Neural cell (in vitro differentiated cells): ENCODE results near the gene ZAP70. TPM values are rescaled to one million over a fixed set of nuclear protein-coding genes. Genes with fewer than 3 reads are reported as not detected.

Experiments
- H2AFZ ChIP-seq: fragments of 200-600, 300-800 bp; sonication (generic), shearing (Covaris generic); 2 replicates; pipeline ENCODE4 v1.6.0; 2014; ENCODE audit warnings: low read depth, mild to moderate bottlenecking, antibody characterized with exemption, low read length, moderate library complexity
- H3F3A ChIP-seq: fragments of 200-600 bp; shearing (Covaris generic); 2 replicates; pipeline ENCODE4 v1.6.1; 2016; ENCODE audit warnings: mild to moderate bottlenecking, moderate library complexity, mixed read lengths, antibody characterized with exemption, low read length; ENCODE audit not compliant: insufficient read depth, poor library complexity, severe bottlenecking
- H3K27ac ChIP-seq: fragments of 200-600, 300-800 bp; sonication (generic), shearing (Covaris generic); 2 replicates; pipeline ENCODE4 v1.5.1; 2014; ENCODE audit warnings: mild to moderate bottlenecking, low read length, moderate library complexity
- H3K27me3 ChIP-seq: fragments of 300-800, 200-600 bp; sonication (generic), shearing (Covaris generic); 2 replicates; pipeline ENCODE4 v1.6.0; 2014; ENCODE audit warnings: mild to moderate bottlenecking, low read depth, low read length, moderate library complexity; ENCODE audit not compliant: insufficient read depth
- H3K36me3 ChIP-seq: fragments of 300-800, 200-600 bp; sonication (generic), shearing (Covaris generic); 2 replicates; pipeline ENCODE4 v1.5.1; 2014; ENCODE audit warnings: mild to moderate bottlenecking, antibody characterized with exemption, low read length, moderate library complexity; ENCODE audit not compliant: insufficient read depth
- H3K4me2 ChIP-seq: fragments of 300-800, 200-600 bp; sonication (generic), shearing (Covaris generic); 2 replicates; pipeline ENCODE4 v1.6.0; 2014; ENCODE audit warnings: mild to moderate bottlenecking, low read length
- H3K4me3 ChIP-seq: fragments of 300-800, 200-600 bp; sonication (generic), shearing (Covaris generic); 2 replicates; pipeline ENCODE4 v1.5.1; 2014; ENCODE audit warnings: mild to moderate bottlenecking, low read length, moderate library complexity
- H3K79me2 ChIP-seq: fragments of 200-600 bp; shearing (Covaris generic); replicated peaks from 2 replicates; pipeline ENCODE4 v1.6.0; 2014; ENCODE audit warnings: mild to moderate bottlenecking, low read length, moderate library complexity; ENCODE audit not compliant: insufficient read depth
- H3K9ac ChIP-seq: fragments of 300-800, 200-600 bp; sonication (generic), shearing (Covaris generic); 2 replicates; pipeline ENCODE4 v1.6.1; 2016; ENCODE audit warnings: mild to moderate bottlenecking, low read length, mixed read lengths
- H3K9me2 ChIP-seq: fragments of 200-600 bp; shearing (Covaris generic); 2 replicates; pipeline ENCODE4 v1.6.1; 2016; ENCODE audit warnings: mild to moderate bottlenecking, low read length, mixed read lengths; ENCODE audit not compliant: insufficient read depth
- H3K9me3 ChIP-seq: fragments of 200-600, 300-800 bp; sonication (generic), shearing (Covaris generic); 2 replicates; pipeline ENCODE4 v1.6.1; 2016; ENCODE audit warnings: mild to moderate bottlenecking, mixed run types, low read length, moderate library complexity, mixed read lengths
- H4K20me1 ChIP-seq: fragments of 200-600 bp; shearing (Covaris generic); 2 replicates; pipeline ENCODE4 v1.6.1; 2016; ENCODE audit warnings: mild to moderate bottlenecking, mixed run types; ENCODE audit not compliant: insufficient read depth
- CTCF ChIP-seq: fragments of 450-650 bp; IDR thresholded peaks from 2 replicates; pipeline ENCODE4 v1.5.1; 2014; ENCODE audit warnings: antibody characterized with exemption, mild to moderate bottlenecking, moderate library complexity; ENCODE audit not compliant: poor library complexity, severe bottlenecking
- EP300 ChIP-seq: fragments of 450-650 bp; conservative IDR thresholded peaks from 2 replicates; pipeline ENCODE4 v1.6.1; 2014; ENCODE audit warnings: antibody characterized with exemption, mild to moderate bottlenecking, moderate library complexity; ENCODE audit not compliant: poor library complexity, severe bottlenecking
- EZH2 ChIP-seq: fragments of 200-600, 300-800 bp; shearing (Covaris generic), sonication (generic); IDR thresholded peaks from 2 replicates; pipeline ENCODE4 v1.6.1; 2014; ENCODE audit warnings: antibody characterized with exemption, low read length, borderline replicate concordance, mild to moderate bottlenecking; ENCODE audit not compliant: insufficient read depth, poor library complexity, severe bottlenecking
- MXI1 ChIP-seq: fragments of 450-650 bp; conservative IDR thresholded peaks from 2 replicates; pipeline ENCODE4 v1.6.1; 2014; ENCODE audit warnings: antibody characterized with exemption, mild to moderate bottlenecking; ENCODE audit not compliant: poor library complexity, severe bottlenecking
- POLR2AphosphoS5 ChIP-seq: IDR thresholded peaks from 2 replicates; pipeline ENCODE4 v1.6.1; 2012
- RAD21 ChIP-seq: fragments of 450-650 bp; conservative IDR thresholded peaks from 2 replicates; pipeline ENCODE4 v1.6.1; 2014; ENCODE audit warnings: antibody characterized with exemption, mild to moderate bottlenecking, moderate library complexity
- SMC3 ChIP-seq: fragments of 450-650 bp; conservative IDR thresholded peaks from 2 replicates; pipeline ENCODE4 v1.6.1; 2014; ENCODE audit warnings: antibody characterized with exemption, mild to moderate bottlenecking, moderate library complexity; ENCODE audit not compliant: poor library complexity
- TAF1 ChIP-seq: IDR thresholded peaks from 2 replicates; pipeline ENCODE4 v1.6.1; 2012; ENCODE audit warnings: low read depth
- polyA plus RNA-seq: library from polyadenylated mRNA; depleted of rRNA; stranded (reverse); fragments of >200 nt; gene quantifications from 2 replicates; pipeline ENCODE4 v1.2.3, GENCODE V29; 2014
- TF ChIP-seq, protein P1 (sequence below): IDR thresholded peaks from 2 replicates; pipeline ENCODE4 v1.6.1; 2012; ENCODE audit warnings: borderline replicate concordance

ZAP70 gene
- polyA plus RNA-seq, 1 donor from 2014 or later, result 0.59 TPM

GRCh38 chr2:97741251-97741650, 27.9 kb downstream of the ZAP70 start:
- Histone ChIP-seq H3K9ac (no peak overlapping the region), H3K79me2 (no peaks in the 10 kb centered on the region), H4K20me1 (no peaks in the 10 kb centered on the region), H3K9me3 (no peaks in the 10 kb centered on the region), H3K9me2 (no peaks in the 10 kb centered on the region), H3K4me2 (no peak overlapping the region), H3F3A (no peaks in the 10 kb centered on the region), H3K36me3 (no peaks in the 10 kb centered on the region), H3K4me3 (no peak overlapping the region), H2AFZ (no peak overlapping the region), H3K27me3 (no peaks in the 10 kb centered on the region), H3K27ac (no peak overlapping the region)
- TF ChIP-seq RAD21 (no peak), EP300 (no peak)

DNA sequence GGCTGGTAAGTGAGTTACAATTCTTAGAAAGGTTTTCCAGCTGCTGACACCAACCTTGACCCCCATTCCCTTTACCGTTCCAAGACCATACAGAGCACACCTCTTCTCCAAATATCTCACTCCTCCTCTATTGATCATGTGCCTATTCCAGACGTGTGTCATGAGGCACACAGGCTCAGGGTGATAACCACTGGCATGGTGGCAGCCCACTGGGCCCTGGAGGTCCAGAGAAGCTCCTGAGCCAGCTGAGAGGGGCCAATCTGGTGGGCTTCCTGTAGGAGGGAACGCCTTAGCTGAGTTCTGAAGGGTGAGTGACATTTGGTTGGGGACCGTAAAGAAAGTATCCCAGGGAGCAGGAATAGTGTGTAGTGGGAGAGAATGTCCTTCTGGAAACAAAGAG, 28.3 kb downstream of the ZAP70 start:
- Histone ChIP-seq H3K9me3 (no peaks in the 10 kb centered on the region), H3F3A (no peaks in the 10 kb centered on the region), H3K27me3 (no peaks in the 10 kb centered on the region), H3K4me2 (no peak overlapping the region), H3K9ac (no peak overlapping the region), H3K27ac (no peak overlapping the region), H3K79me2 (no peaks in the 10 kb centered on the region), H2AFZ (no peak overlapping the region), H3K36me3 (peaks cover 3% of the 10 kb centered on the region), H3K4me3 (no peak overlapping the region), H4K20me1 (no peaks in the 10 kb centered on the region), H3K9me2 (no peaks in the 10 kb centered on the region)
- no peak for TF ChIP-seq CTCF
- no peak for TF ChIP-seq POLR2AphosphoS5
- TF ChIP-seq TAF1, result no peak
- TF ChIP-seq, protein P1, sequence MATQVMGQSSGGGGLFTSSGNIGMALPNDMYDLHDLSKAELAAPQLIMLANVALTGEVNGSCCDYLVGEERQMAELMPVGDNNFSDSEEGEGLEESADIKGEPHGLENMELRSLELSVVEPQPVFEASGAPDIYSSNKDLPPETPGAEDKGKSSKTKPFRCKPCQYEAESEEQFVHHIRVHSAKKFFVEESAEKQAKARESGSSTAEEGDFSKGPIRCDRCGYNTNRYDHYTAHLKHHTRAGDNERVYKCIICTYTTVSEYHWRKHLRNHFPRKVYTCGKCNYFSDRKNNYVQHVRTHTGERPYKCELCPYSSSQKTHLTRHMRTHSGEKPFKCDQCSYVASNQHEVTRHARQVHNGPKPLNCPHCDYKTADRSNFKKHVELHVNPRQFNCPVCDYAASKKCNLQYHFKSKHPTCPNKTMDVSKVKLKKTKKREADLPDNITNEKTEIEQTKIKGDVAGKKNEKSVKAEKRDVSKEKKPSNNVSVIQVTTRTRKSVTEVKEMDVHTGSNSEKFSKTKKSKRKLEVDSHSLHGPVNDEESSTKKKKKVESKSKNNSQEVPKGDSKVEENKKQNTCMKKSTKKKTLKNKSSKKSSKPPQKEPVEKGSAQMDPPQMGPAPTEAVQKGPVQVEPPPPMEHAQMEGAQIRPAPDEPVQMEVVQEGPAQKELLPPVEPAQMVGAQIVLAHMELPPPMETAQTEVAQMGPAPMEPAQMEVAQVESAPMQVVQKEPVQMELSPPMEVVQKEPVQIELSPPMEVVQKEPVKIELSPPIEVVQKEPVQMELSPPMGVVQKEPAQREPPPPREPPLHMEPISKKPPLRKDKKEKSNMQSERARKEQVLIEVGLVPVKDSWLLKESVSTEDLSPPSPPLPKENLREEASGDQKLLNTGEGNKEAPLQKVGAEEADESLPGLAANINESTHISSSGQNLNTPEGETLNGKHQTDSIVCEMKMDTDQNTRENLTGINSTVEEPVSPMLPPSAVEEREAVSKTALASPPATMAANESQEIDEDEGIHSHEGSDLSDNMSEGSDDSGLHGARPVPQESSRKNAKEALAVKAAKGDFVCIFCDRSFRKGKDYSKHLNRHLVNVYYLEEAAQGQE, result no peak
- TF ChIP-seq EZH2, result no peak
- TF ChIP-seq RAD21, result no peak
- no peak for TF ChIP-seq SMC3
- no peak for TF ChIP-seq MXI1
- TF ChIP-seq EP300, result no peak

- Histone ChIP-seq H3K9ac (no peak overlapping the region), H2AFZ (no peak overlapping the region), H3K27me3 (no peaks in the 10 kb centered on the region)
Measured at GRCh38 chr2:97742381-97742847, 29.0 kb downstream of the ZAP70 start.

More at GRCh38 chr2:97742381-97742847, 29.0 kb downstream of the ZAP70 start:
- no peak overlapping the region for H3K27ac ChIP-seq
- H3F3A ChIP-seq, result no peaks in the 10 kb centered on the region
- H3K79me2 ChIP-seq, result no peaks in the 10 kb centered on the region
- H3K4me2 ChIP-seq, result no peak overlapping the region
- no peaks in the 10 kb centered on the region for H3K9me2 ChIP-seq
- H3K36me3 ChIP-seq, result peaks cover 5% of the 10 kb centered on the region
- H4K20me1 ChIP-seq, result no peaks in the 10 kb centered on the region
- H3K4me3 ChIP-seq, result no peak overlapping the region
- TF ChIP-seq EZH2 (no peak), CTCF (no peak), RAD21 (no peak), EP300 (no peak), SMC3 (no peak), MXI1 (no peak), TAF1 (no peak), POLR2AphosphoS5 (no peak)
- TF ChIP-seq, protein P1, result no peak
- H3K9me3 ChIP-seq, result no peaks in the 10 kb centered on the region
